NCI-H345 treated with DMSO at 0.1 percent for 48 hours (cell line): ENCODE data around the gene KIF5C.

ENCODE experiments used
- DNase-seq: peaks from one replicate; lab custom pipeline; 2025; ENCODE audit not compliant: unreplicated experiment; lab: John Stamatoyannopoulos, UW

The KIF5C gene

GRCh38 chr2:149038442-149039212, 163.6 kb downstream of the KIF5C start, which contains the start of gene LYPD6B:
LYPD6B (plus strand) TSS chr2:149038699; CDS start chr2:149130949, 92,250 bp downstream.
- DNase-seq, result no peak

- no peak for DNase-seq
Observed at GRCh38 chr2:149039213-149039724, 164.2 kb downstream of the KIF5C start.

GRCh38 chr2:149040451-149040850, 165.4 kb downstream of the KIF5C start:
- no peak for DNase-seq

GRCh38 chr2:149041482-149041881, 166.5 kb downstream of the KIF5C start:
- no peak for DNase-seq

- DNase-seq, result no peak
Observed at GRCh38 chr2:149042881-149043280, 167.9 kb downstream of the KIF5C start.

GRCh38 chr2:149044500-149044899, 169.5 kb downstream of the KIF5C start:
- DNase-seq, result no peak

GRCh38 chr2:149047118-149047517, 172.1 kb downstream of the KIF5C start:
- DNase-seq, result no peak

- no peak for DNase-seq
Observed at GRCh38 chr2:149049142-149049541, 174.1 kb downstream of the KIF5C start.

- DNase-seq, result no peak
Observed at GRCh38 chr2:149050188-149050587, 175.2 kb downstream of the KIF5C start.

- DNase-seq, result no peak
Observed at GRCh38 chr2:149055751-149056150, 180.7 kb downstream of the KIF5C start.

- DNase-seq, result no peak
Observed at GRCh38 chr2:149056541-149057255, 181.7 kb downstream of the KIF5C start.

- no peak for DNase-seq
Observed at GRCh38 chr2:149057401-149057800, 182.4 kb downstream of the KIF5C start.

- no peak for DNase-seq
Observed at GRCh38 chr2:149058936-149059335, 183.9 kb downstream of the KIF5C start.

GRCh38 chr2:149059822-149060221, 184.8 kb downstream of the KIF5C start:
- DNase-seq, result no peak

GRCh38 chr2:149061133-149061745, 186.2 kb downstream of the KIF5C start:
- DNase-seq, result no peak

GRCh38 chr2:149062531-149062930, 187.5 kb downstream of the KIF5C start:
- DNase-seq, result no peak

GRCh38 chr2:149063177-149063576, 188.2 kb downstream of the KIF5C start:
- no peak for DNase-seq

- DNase-seq, result no peak
Observed at GRCh38 chr2:149064365-149064841, 189.4 kb downstream of the KIF5C start.

GRCh38 chr2:149064856-149065630, 190.0 kb downstream of the KIF5C start:
- no peak for DNase-seq

GRCh38 chr2:149068225-149068995, 193.4 kb downstream of the KIF5C start:
- DNase-seq, result no peak
